ENCODE measurements around the gene BIRC3.

Gene BIRC3

DNA sequence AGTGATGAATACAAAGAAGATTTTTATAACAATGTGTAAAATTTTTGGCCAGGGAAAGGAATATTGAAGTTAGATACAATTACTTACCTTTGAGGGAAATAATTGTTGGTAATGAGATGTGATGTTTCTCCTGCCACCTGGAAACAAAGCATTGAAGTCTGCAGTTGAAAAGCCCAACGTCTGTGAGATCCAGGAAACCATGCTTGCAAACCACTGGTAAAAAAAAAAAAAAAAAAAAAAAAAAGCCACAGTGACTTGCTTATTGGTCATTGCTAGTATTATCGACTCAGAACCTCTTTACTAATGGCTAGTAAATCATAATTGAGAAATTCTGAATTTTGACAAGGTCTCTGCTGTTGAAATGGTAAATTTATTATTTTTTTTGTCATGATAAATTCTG is 5.3 kb downstream of the BIRC3 start:
- TF ChIP-seq TAF1 (IDR thresholded peaks at IDR 0.05; ENCODE audit: borderline replicate concordance, insufficient read depth, low read length), result no peak
- no peak for TF ChIP-seq FOXP2 (optimal IDR thresholded peaks at IDR 0.05; ENCODE audit: borderline replicate concordance, extremely low read depth, extremely low read length, insufficient read depth)
- no peak for TF ChIP-seq REST (IDR thresholded peaks at IDR 0.05; ENCODE audit: insufficient read depth in 1 of 2, low read depth in 2 of 2, low read length in 2 of 2)
- TF ChIP-seq SIN3A (IDR thresholded peaks at IDR 0.05; ENCODE audit: borderline replicate concordance, insufficient read depth, low read length), result no peak
- TF ChIP-seq POLR2AphosphoS5 (IDR thresholded peaks at IDR 0.05; ENCODE audit: low read depth, low read length), result no peak

DNA sequence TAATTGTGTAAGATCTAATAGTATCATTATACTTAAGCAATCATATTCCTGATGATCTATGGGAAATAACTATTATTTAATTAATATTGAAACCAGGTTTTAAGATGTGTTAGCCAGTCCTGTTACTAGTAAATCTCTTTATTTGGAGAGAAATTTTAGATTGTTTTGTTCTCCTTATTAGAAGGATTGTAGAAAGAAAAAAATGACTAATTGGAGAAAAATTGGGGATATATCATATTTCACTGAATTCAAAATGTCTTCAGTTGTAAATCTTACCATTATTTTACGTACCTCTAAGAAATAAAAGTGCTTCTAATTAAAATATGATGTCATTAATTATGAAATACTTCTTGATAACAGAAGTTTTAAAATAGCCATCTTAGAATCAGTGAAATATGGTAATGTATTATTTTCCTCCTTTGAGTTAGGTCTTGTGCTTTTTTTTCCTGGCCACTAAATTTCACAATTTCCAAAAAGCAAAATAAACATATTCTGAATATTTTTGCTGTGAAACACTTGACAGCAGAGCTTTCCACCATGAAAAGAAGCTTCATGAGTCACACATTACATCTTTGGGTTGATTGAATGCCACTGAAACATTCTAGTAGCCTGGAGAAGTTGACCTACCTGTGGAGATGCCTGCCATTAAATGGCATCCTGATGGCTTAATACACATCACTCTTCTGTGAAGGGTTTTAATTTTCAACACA is 6.4 kb downstream of the BIRC3 start:
- TF ChIP-seq SIN3A (IDR thresholded peaks at IDR 0.05; ENCODE audit: borderline replicate concordance, insufficient read depth, low read length) (no peak), FOXP2 (optimal IDR thresholded peaks at IDR 0.05; ENCODE audit: borderline replicate concordance, extremely low read depth, extremely low read length, insufficient read depth) (no peak), POLR2AphosphoS5 (IDR thresholded peaks at IDR 0.05; ENCODE audit: low read depth, low read length) (no peak), TAF1 (IDR thresholded peaks at IDR 0.05; ENCODE audit: borderline replicate concordance, insufficient read depth, low read length) (no peak), REST (IDR thresholded peaks at IDR 0.05; ENCODE audit: insufficient read depth in 1 of 2, low read depth in 2 of 2, low read length in 2 of 2) (no peak)

GRCh38 chr11:102325088-102325487 is 7.8 kb downstream of the BIRC3 start:
- TF ChIP-seq FOXP2 (optimal IDR thresholded peaks at IDR 0.05; ENCODE audit: borderline replicate concordance, extremely low read depth, extremely low read length, insufficient read depth), result no peak
- TF ChIP-seq TAF1 (IDR thresholded peaks at IDR 0.05; ENCODE audit: borderline replicate concordance, insufficient read depth, low read length), result no peak
- no peak for TF ChIP-seq SIN3A (IDR thresholded peaks at IDR 0.05; ENCODE audit: borderline replicate concordance, insufficient read depth, low read length)
- TF ChIP-seq POLR2AphosphoS5 (IDR thresholded peaks at IDR 0.05; ENCODE audit: low read depth, low read length), result no peak

- TF ChIP-seq REST (IDR thresholded peaks at IDR 0.05; ENCODE audit: insufficient read depth in 1 of 2, low read depth in 2 of 2, low read length in 2 of 2) (no peak), POLR2AphosphoS5 (IDR thresholded peaks at IDR 0.05; ENCODE audit: low read depth, low read length) (no peak), TAF1 (IDR thresholded peaks at IDR 0.05; ENCODE audit: borderline replicate concordance, insufficient read depth, low read length) (no peak), FOXP2 (optimal IDR thresholded peaks at IDR 0.05; ENCODE audit: borderline replicate concordance, extremely low read depth, extremely low read length, insufficient read depth) (no peak), SIN3A (IDR thresholded peaks at IDR 0.05; ENCODE audit: borderline replicate concordance, insufficient read depth, low read length) (no peak)
Observed at GRCh38 chr11:102328748-102329147, 11.5 kb downstream of the BIRC3 start.

- TF ChIP-seq POLR2AphosphoS5 (IDR thresholded peaks at IDR 0.05; ENCODE audit: low read depth, low read length) (no peak), SIN3A (IDR thresholded peaks at IDR 0.05; ENCODE audit: borderline replicate concordance, insufficient read depth, low read length) (no peak), FOXP2 (optimal IDR thresholded peaks at IDR 0.05; ENCODE audit: borderline replicate concordance, extremely low read depth, extremely low read length, insufficient read depth) (no peak), TAF1 (IDR thresholded peaks at IDR 0.05; ENCODE audit: borderline replicate concordance, insufficient read depth, low read length) (no peak), REST (IDR thresholded peaks at IDR 0.05; ENCODE audit: insufficient read depth in 1 of 2, low read depth in 2 of 2, low read length in 2 of 2) (no peak)
Observed at GRCh38 chr11:102330231-102330630, 12.9 kb downstream of the BIRC3 start.

Data from PFSK-1 (cell line).